Hepatocyte (in vitro differentiated cells): ENCODE results near the gene RPS6KA1. TPM values are rescaled to one million over a fixed set of nuclear protein-coding genes. Genes with fewer than 3 reads are reported as not detected.
"Not testable (repeated sequence)": the region's sequence is repeated elsewhere in the genome, so short reads cannot be mapped to it uniquely, and the experiment has no call there.

Experiments used
- DNase-seq: peaks from one replicate; pipeline ENCODE4 v3.0.0-alpha.2; 2016; ENCODE audit warnings: low spot score
- H2AFZ ChIP-seq: fragments of 200-600 bp; sonication (generic); 2 replicates; pipeline ENCODE4 v1.6.0; 2016; ENCODE audit warnings: antibody characterized with exemption, mild to moderate bottlenecking
- H3K27ac ChIP-seq: fragments of 200-600 bp; sonication (generic); 2 replicates; pipeline ENCODE4 v1.5.1; 2016; ENCODE audit warnings: mild to moderate bottlenecking
- H3K27me3 ChIP-seq: fragments of 200-600 bp; sonication (generic); 2 replicates; pipeline ENCODE4 v1.6.1; 2016
- H3K36me3 ChIP-seq: fragments of 200-600 bp; sonication (generic); replicated peaks from 2 replicates; pipeline ENCODE4 v1.5.1; 2016; ENCODE audit warnings: low read depth; ENCODE audit not compliant: insufficient read depth
- H3K4me1 ChIP-seq: fragments of 200-600 bp; sonication (generic); 2 replicates; pipeline ENCODE4 v1.5.1; 2016; ENCODE audit warnings: mild to moderate bottlenecking, moderate library complexity; ENCODE audit not compliant: insufficient read depth
- H3K4me2 ChIP-seq: fragments of 200-600 bp; sonication (generic); 2 replicates; pipeline ENCODE4 v1.6.0; 2016
- H3K4me3 ChIP-seq: fragments of 200-600 bp; sonication (generic); 2 replicates; pipeline ENCODE4 v1.5.1; 2016; ENCODE audit warnings: mild to moderate bottlenecking
- H3K79me2 ChIP-seq: fragments of 200-600 bp; sonication (generic); 2 replicates; pipeline ENCODE4 v1.6.0; 2017; ENCODE audit warnings: mild to moderate bottlenecking
- H3K9me2 ChIP-seq: fragments of 200-600 bp; sonication (generic); replicated peaks from 2 replicates; pipeline ENCODE4 v1.6.0; 2017; ENCODE audit warnings: mild to moderate bottlenecking; ENCODE audit not compliant: insufficient read depth
- H3K9me3 ChIP-seq: fragments of 200-600 bp; sonication (generic); 2 replicates; pipeline ENCODE4 v1.5.1; 2016; ENCODE audit warnings: low read depth, mild to moderate bottlenecking
- H4K20me1 ChIP-seq: fragments of 200-600 bp; sonication (generic); 2 replicates; pipeline ENCODE4 v1.6.0; 2016; ENCODE audit warnings: mild to moderate bottlenecking; ENCODE audit not compliant: insufficient read depth, poor library complexity, severe bottlenecking
- CTCF ChIP-seq: fragments of 200-600 bp; sonication (generic); IDR thresholded peaks from 2 replicates; pipeline ENCODE4 v1.5.1; 2016; ENCODE audit warnings: antibody characterized with exemption, mild to moderate bottlenecking; ENCODE audit not compliant: poor library complexity
- EZH2 ChIP-seq: fragments of 200-600 bp; sonication (generic); IDR thresholded peaks from 2 replicates; pipeline ENCODE4 v1.6.1; 2016; ENCODE audit warnings: antibody characterized with exemption, mild to moderate bottlenecking, borderline replicate concordance
- EZH2phosphoT487 ChIP-seq: fragments of 200-600 bp; sonication (generic); IDR thresholded peaks from one replicate; pipeline ENCODE4 v1.6.1; 2018; ENCODE audit warnings: antibody characterized with exemption, mild to moderate bottlenecking, low read depth, moderate library complexity; ENCODE audit not compliant: unreplicated experiment, severe bottlenecking
- WGBS: methylation state at CpG from one replicate; pipeline ENCODE4 v1.1.6; 2016; ENCODE audit warnings: low lambda C conversion rate; ENCODE audit errors: missing lambda C conversion rate; 5-methylcytosine and 5-hydroxymethylcytosine counted together
- polyA plus RNA-seq: library from polyadenylated mRNA; unstranded; fragments of >200 nt; fragmentation: Nextera tagmentation; extraction: Ambion mirVana; gene quantifications from 2 replicates; pipeline ENCODE4 v1.2.1, GENCODE V29; 2016
- total RNA-seq: library from RNA; depleted of rRNA; stranded (reverse); fragments of >200 nt; gene quantifications from 2 replicates; pipeline ENCODE4 v1.2.3, GENCODE V29; 2014

The RPS6KA1 gene
- total and polyA plus RNA-seq, 2 experiments from 2014 or later, result 30.2 to 30.6 TPM

DNA sequence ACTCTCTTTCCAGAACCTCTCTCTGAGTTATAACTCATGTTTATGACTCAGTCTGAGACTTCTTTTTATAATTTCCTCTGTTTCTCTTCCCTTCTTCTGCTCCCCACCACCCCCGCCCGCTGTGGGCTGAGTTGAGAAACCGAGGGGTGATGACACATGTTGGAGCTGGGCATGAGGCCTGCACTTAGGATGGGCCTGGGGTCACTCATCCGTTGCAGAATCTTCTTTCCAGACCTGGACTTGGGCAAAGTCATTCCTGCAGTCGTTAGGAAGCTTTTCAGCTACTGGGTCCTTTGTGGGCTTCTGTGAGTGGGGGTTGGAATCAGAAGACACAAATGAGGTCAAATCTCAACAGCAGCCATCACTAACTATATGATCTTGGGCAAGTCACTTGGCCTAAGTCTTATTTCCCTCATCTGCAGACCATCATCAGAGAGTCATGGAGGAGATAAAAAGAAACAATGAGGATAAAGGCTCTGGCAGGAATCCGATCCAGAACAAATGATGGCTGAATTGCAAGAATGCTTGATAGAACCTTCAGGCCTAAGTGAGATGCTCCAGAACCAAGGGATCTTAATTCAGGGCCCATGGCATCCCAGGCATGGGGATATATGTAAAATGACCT, 53.4 kb downstream of the RPS6KA1 start:
- H3K36me3 ChIP-seq, result no peaks in the 10 kb centered on the region
- no peaks in the 10 kb centered on the region for H3K4me1 ChIP-seq
- H3K79me2 ChIP-seq, result no peaks in the 10 kb centered on the region
- no peak overlapping the region for H2AFZ ChIP-seq
- no peaks in the 10 kb centered on the region for H4K20me1 ChIP-seq
- no peaks in the 10 kb centered on the region for H3K9me2 ChIP-seq
- no peaks in the 10 kb centered on the region for H3K27me3 ChIP-seq
- 84% methylated on average over 6 of the region's 6 CpGs for WGBS
- no peak overlapping the region for H3K27ac ChIP-seq
- H3K9me3 ChIP-seq, result no peaks in the 10 kb centered on the region
- H3K4me2 ChIP-seq, result no peak overlapping the region
- TF ChIP-seq EZH2phosphoT487 (no peak), EZH2 (no peak), CTCF (no peak)
- DNase-seq, result no peak
- no peak overlapping the region for H3K4me3 ChIP-seq

GRCh38 chr1:26583646-26584485, 54.3 kb downstream of the RPS6KA1 start:
- H4K20me1 ChIP-seq, result no peaks in the 10 kb centered on the region
- no peaks in the 10 kb centered on the region for H3K27me3 ChIP-seq
- no peak overlapping the region for H3K27ac ChIP-seq
- TF ChIP-seq EZH2, result no peak
- TF ChIP-seq CTCF, result no peak
- TF ChIP-seq EZH2phosphoT487, result no peak
- no peaks in the 10 kb centered on the region for H3K36me3 ChIP-seq
- no peak overlapping the region for H3K4me3 ChIP-seq
- DNase-seq, result no peak
- H3K79me2 ChIP-seq, result no peaks in the 10 kb centered on the region
- no peak overlapping the region for H2AFZ ChIP-seq
- no peaks in the 10 kb centered on the region for H3K4me1 ChIP-seq
- H3K4me2 ChIP-seq, result no peak overlapping the region
- no peaks in the 10 kb centered on the region for H3K9me3 ChIP-seq
- 80% methylated on average over 5 of the region's 5 CpGs for WGBS
- H3K9me2 ChIP-seq, result no peaks in the 10 kb centered on the region

GRCh38 chr1:26584588-26584987, 55.0 kb downstream of the RPS6KA1 start:
- WGBS, result 86% methylated on average over 4 of the region's 4 CpGs

DNA sequence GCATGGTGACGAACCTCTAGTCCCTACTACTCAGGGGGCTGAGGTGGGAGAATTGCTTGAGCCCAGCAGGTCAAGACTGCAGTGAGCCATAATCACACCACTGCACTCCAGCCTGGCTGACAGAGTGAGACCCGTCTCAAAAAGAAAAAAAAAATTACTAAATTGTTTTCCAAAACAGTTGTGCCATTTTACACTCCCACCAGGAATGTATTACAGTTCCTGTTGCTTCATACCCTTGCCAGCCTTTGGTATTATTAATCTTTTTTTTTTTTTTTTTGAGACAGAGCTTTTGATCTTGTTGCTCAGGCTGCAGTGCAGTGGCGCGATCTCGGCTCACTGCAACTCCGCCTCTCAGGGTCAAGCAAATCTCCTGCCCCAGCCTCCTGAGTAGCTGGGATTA, 55.9 kb downstream of the RPS6KA1 start:
- H3K27me3 ChIP-seq, result no peaks in the 10 kb centered on the region

More at GRCh38 chr1:26584588-26584987, 55.0 kb downstream of the RPS6KA1 start:
- H3K9me3 ChIP-seq, H3K9me2 ChIP-seq, H3K36me3 ChIP-seq, H2AFZ ChIP-seq, H3K4me3 ChIP-seq, H3K27me3 ChIP-seq, DNase-seq, H3K27ac ChIP-seq, H3K4me1 ChIP-seq, H3K79me2 ChIP-seq, H3K4me2 ChIP-seq, H4K20me1 ChIP-seq: not testable (repeated sequence)

More for the DNA sequence above, 55.9 kb downstream of the RPS6KA1 start:
- H3K4me3 ChIP-seq, result no peak overlapping the region
- H3K36me3 ChIP-seq, result no peaks in the 10 kb centered on the region
- no peaks in the 10 kb centered on the region for H3K9me3 ChIP-seq
- no peaks in the 10 kb centered on the region for H3K4me1 ChIP-seq
- no peaks in the 10 kb centered on the region for H3K79me2 ChIP-seq
- no peaks in the 10 kb centered on the region for H4K20me1 ChIP-seq
- no peak overlapping the region for H3K4me2 ChIP-seq
- H3K9me2 ChIP-seq, result no peaks in the 10 kb centered on the region
- H3K27ac ChIP-seq, result no peak overlapping the region
- no peak for TF ChIP-seq CTCF
- no peak for TF ChIP-seq EZH2phosphoT487
- no peak for TF ChIP-seq EZH2
- 93% methylated on average over 6 of the region's 6 CpGs for WGBS
- H2AFZ ChIP-seq, result no peak overlapping the region
- no peak for DNase-seq
